K562 (cell line): Measurements from ENCODE around the gene LRRC38. TPM values are rescaled to one million over a fixed set of nuclear protein-coding genes. Genes with fewer than 3 reads are reported as not detected.

Experiments
- ATAC-seq: fragments of 200-7000 bp; cut with Tn5 transposase; 3 replicates; pipeline ENCODE4 v1.9.1; 2020; ENCODE audit warnings: moderate library complexity
- BruUV-seq: library from RNA; stranded (reverse); fragments of 400-500 nt; replicated peaks from 2 replicates; lab custom pipeline; 2021; lab: Mats Ljungman, UMichigan
- CTCF ChIA-PET: fragments of 300-600 bp; formaldehyde crosslinking; extraction: SDS; loops from one replicate; lab custom pipeline; 2021; ENCODE audit warnings: low intra/inter-chr PET ratio; lab: Yijun Ruan, JAX
- POLR2A ChIA-PET: fragments of 300-600, 350-650 bp; sonication (Branson Sonifier 250); formaldehyde crosslinking; extraction: SDS; loops from one replicate; lab custom pipeline; 2021; ENCODE audit warnings: antibody characterized with exemption, inconsistent platforms; lab: Yijun Ruan, JAX
- DNase-seq, 4 experiments: peaks; one replicate each; pipeline versions ENCODE4 v3.0.0 to v3.0.0-alpha.2; 2011 to 2018; ENCODE audit warnings: low spot score in 3 of 4, mixed read lengths in 3 of 4; ENCODE audit errors: extremely low read depth in 1 of 4
- FAIRE-seq: peaks from 2 replicates; lab custom pipeline; 2011; peaks lifted over from hg19 to GRCh38; lab: Jason Lieb, UNC
- H2AFZ ChIP-seq: 2 replicates; pipeline ENCODE4 v1.6.0; 2011; ENCODE audit warnings: low read depth, low read length, control low read depth, inconsistent platforms
- H3K27ac ChIP-seq: fragments of 200-600 bp; 3 replicates; pipeline ENCODE4 v1.8.0; 2011; ENCODE audit warnings: low read depth, mild to moderate bottlenecking, control low read depth, inconsistent platforms, low read length, moderate library complexity, mixed read lengths; ENCODE audit errors: extremely low read depth
- H3K27me3 ChIP-seq, 2 experiments: fragments of 300-600 bp in 1 of 2; 2 replicates in 1 of 2; 3 replicates in 1 of 2; pipeline versions ENCODE4 v1.6.0 to v1.8.0; 2011; ENCODE audit warnings: inconsistent platforms in 2 of 2, low read length in 2 of 2, mild to moderate bottlenecking in 1 of 2, mixed read lengths in 1 of 2, moderate library complexity in 1 of 2; ENCODE audit not compliant: control insufficient read depth in 2 of 2, insufficient read depth in 2 of 2
- H3K36me3 ChIP-seq: fragments of 300-600 bp; 3 replicates; pipeline ENCODE4 v1.8.0; 2011; ENCODE audit warnings: mild to moderate bottlenecking, low read length, inconsistent platforms; ENCODE audit not compliant: control insufficient read depth, insufficient read depth
- H3K4me1 ChIP-seq, 2 experiments: fragments of 200-600 bp in 1 of 2; replicated peaks in 1 of 2; 2 replicates in 1 of 2; 3 replicates in 1 of 2; pipeline versions ENCODE4 v1.5.1 to v1.8.0; 2011; ENCODE audit warnings: inconsistent platforms in 2 of 2, low read length in 2 of 2, mild to moderate bottlenecking in 1 of 2, mixed read lengths in 1 of 2, moderate library complexity in 1 of 2; ENCODE audit not compliant: control insufficient read depth in 2 of 2, insufficient read depth in 2 of 2
- H3K4me2 ChIP-seq: 2 replicates; pipeline ENCODE4 v1.6.1; 2011; ENCODE audit warnings: low read length, control low read depth, inconsistent platforms, mixed read lengths; ENCODE audit not compliant: insufficient read depth
- H3K4me3 ChIP-seq: fragments of 200-600 bp; sonication (generic), shearing (Covaris generic); 2 replicates; pipeline ENCODE4 v1.5.1; 2016; ENCODE audit warnings: control low read depth, inconsistent platforms
- H3K79me2 ChIP-seq: fragments of 200-600 bp; 3 replicates; pipeline ENCODE4 v1.8.0; 2011; ENCODE audit warnings: low read length, inconsistent platforms; ENCODE audit not compliant: control insufficient read depth, insufficient read depth
- H3K9ac ChIP-seq, 2 experiments: 2 replicates each; pipeline versions ENCODE4 v1.6.0 to v1.6.1; 2011; ENCODE audit warnings: low read depth in 2 of 2, low read length in 2 of 2, control low read depth in 1 of 2, inconsistent platforms in 1 of 2, mild to moderate bottlenecking in 1 of 2, mixed read lengths in 1 of 2; ENCODE audit not compliant: insufficient read depth in 1 of 2
- H3K9me1 ChIP-seq: one replicate; pipeline ENCODE4 v1.6.0; 2011; ENCODE audit warnings: inconsistent platforms, mild to moderate bottlenecking, low read length, moderate library complexity; ENCODE audit not compliant: control insufficient read depth, insufficient read depth
- H3K9me3 ChIP-seq: replicated peaks from 2 replicates; pipeline ENCODE4 v1.5.1; 2011; ENCODE audit warnings: low read depth, low read length, inconsistent platforms; ENCODE audit not compliant: control insufficient read depth, insufficient read depth
- H4K20me1 ChIP-seq: replicated peaks from 2 replicates; pipeline ENCODE4 v1.6.1; 2011; ENCODE audit warnings: low read length, inconsistent platforms, mixed read lengths; ENCODE audit not compliant: control insufficient read depth, insufficient read depth
- ARID3A ChIP-seq: IDR thresholded peaks from 2 replicates; pipeline ENCODE4 v1.6.1; 2012; ENCODE audit warnings: low read depth, low read length, improper control_type of control experiment, borderline replicate concordance
- FOXK1 ChIP-seq: sonication (generic); formaldehyde crosslinking; IDR thresholded peaks from 2 replicates; pipeline ENCODE4 v1.8.0; 2022; ENCODE audit warnings: missing genetic modification reagents, mild to moderate bottlenecking, borderline replicate concordance
- JUN ChIP-seq, 2 experiments: sonication (generic) in 1 of 2; formaldehyde crosslinking in 1 of 2; IDR thresholded peaks; 2 replicates each; pipeline versions ENCODE4 v1.6.1 to v1.8.0; 2012 to 2022; ENCODE audit warnings: borderline replicate concordance in 2 of 2, mild to moderate bottlenecking in 2 of 2, improper control_type of control experiment in 1 of 2, low read depth in 1 of 2, low read length in 1 of 2, missing genetic modification reagents in 1 of 2
- KLF16 ChIP-seq: IDR thresholded peaks from 2 replicates; pipeline ENCODE4 v1.6.1; 2016; ENCODE audit warnings: antibody characterized with exemption
- LCOR ChIP-seq: sonication (generic); formaldehyde crosslinking; IDR thresholded peaks from 2 replicates; pipeline ENCODE4 v1.8.0; 2022; ENCODE audit warnings: mild to moderate bottlenecking, missing genetic modification reagents
- MED1 ChIP-seq: sonication (generic); formaldehyde crosslinking; IDR thresholded peaks from 2 replicates; pipeline ENCODE4 v1.8.1; 2023; ENCODE audit warnings: missing genetic modification reagents, borderline replicate concordance
- MEF2D ChIP-seq: conservative IDR thresholded peaks from 2 replicates; pipeline ENCODE4 v1.6.1; 2016; ENCODE audit warnings: low read depth, missing genetic modification characterization, missing compliant biosample characterization
- POLR2A ChIP-seq: fragments of 450-650 bp; conservative IDR thresholded peaks from 2 replicates; pipeline ENCODE4 v1.6.1; 2016
- POLR2G ChIP-seq: fragments of 200-400 bp; formaldehyde crosslinking; IDR thresholded peaks from 2 replicates; pipeline ENCODE4 v1.6.1; 2017; ENCODE audit warnings: low read depth, mild to moderate bottlenecking, antibody characterized with exemption, low read length, moderate library complexity
- RBM22 ChIP-seq: fragments of 200-400 bp; formaldehyde crosslinking; IDR thresholded peaks from 2 replicates; pipeline ENCODE4 v1.6.1; 2018; ENCODE audit warnings: low read length, low read depth; ENCODE audit not compliant: poor library complexity, severe bottlenecking
- TFAP4 ChIP-seq: sonication (generic); formaldehyde crosslinking; IDR thresholded peaks from 2 replicates; pipeline ENCODE4 v1.8.0; 2022; ENCODE audit warnings: missing genetic modification reagents, mild to moderate bottlenecking, moderate library complexity, borderline replicate concordance
- ZBTB8A ChIP-seq: fragments of 450-650 bp; IDR thresholded peaks from 2 replicates; pipeline ENCODE4 v1.6.1; 2018; ENCODE audit warnings: mild to moderate bottlenecking, moderate library complexity; ENCODE audit not compliant: partially characterized antibody
- ZNF134 ChIP-seq: fragments of 250-450 bp; sonication (Bioruptor Pico); conservative IDR thresholded peaks from 2 replicates; pipeline ENCODE4 v1.4.0; 2020
- ZNF583 ChIP-seq: fragments of 250-450 bp; sonication (Bioruptor Pico); IDR thresholded peaks from 2 replicates; pipeline ENCODE4 v1.4.0; 2020
- ZNF639 ChIP-seq, 2 experiments: fragments of 200-800 bp in 1 of 2; sonication (Bioruptor generic) in 1 of 2; sonication (generic) in 1 of 2; formaldehyde crosslinking in 1 of 2; IDR thresholded peaks in 1 of 2; conservative IDR thresholded peaks in 1 of 2; 2 replicates each; pipeline versions ENCODE4 v1.5.0 to v1.6.1; 2016 to 2020; ENCODE audit warnings: missing compliant biosample characterization in 1 of 2, missing genetic modification characterization in 1 of 2, missing genetic modification reagents in 1 of 2
- WGBS: fragments of 100-300 bp; shearing (Covaris generic); methylation state at CpG from one replicate; pipeline ENCODE4 v1.1.6; 2016; ENCODE audit warnings: low coverage, mixed read lengths; ENCODE audit not compliant: insufficient coverage; ENCODE audit errors: missing lambda C conversion rate; 5-methylcytosine and 5-hydroxymethylcytosine counted together
- in situ Hi-C: fragments of 300-500 bp; cut with MboI; formaldehyde crosslinking; loops from 4 replicates; pipeline ENCODE4 v1.15.0; 2018; ENCODE audit warnings: inconsistent platforms, mixed read lengths
- intact Hi-C: fragments of 100-400 bp; cut with micrococcal nuclease; formaldehyde crosslinking; loops from 2 replicates; pipeline ENCODE4 v1.14.2; 2022
- polyA plus RNA-seq, 8 experiments: library from polyadenylated mRNA; depleted of rRNA in 4 of 8; stranded (reverse) in 5 of 8; unstranded in 3 of 8; fragments of >200 nt; fragmentation: Nextera tagmentation in 2 of 8; fragmentation: Illumina TruSeq in 1 of 8; extraction: Ambion mirVana in 2 of 8; extraction: Trizol in 1 of 8; gene quantifications; 2 replicates each; pipeline versions ENCODE4 v1.2.1 to v1.2.3, GENCODE V29; 2011 to 2014; ENCODE audit warnings: inconsistent platforms in 1 of 8, missing spikeins in 1 of 8
- total RNA-seq, 7 experiments: library from RNA; depleted of rRNA in 6 of 7; stranded (reverse); fragments of >200 nt in 6 of 7; fragmentation: Illumina TruSeq in 2 of 7; extraction: Trizol in 2 of 7; gene quantifications; 2 replicates each; pipeline versions ENCODE4 v1.2.1 to v1.2.3, GENCODE V29; 2011 to 2021; ENCODE audit warnings: low replicate concordance in 1 of 7
- TF ChIP-seq, protein P1 (sequence below): sonication (generic); IDR thresholded peaks from 2 replicates; pipeline ENCODE4 v1.6.1; 2016

Gene LRRC38
- total and polyA plus RNA-seq, 9 of the 15 experiments (the other 6 are each of a cell fraction or from before 2014, with no cell fraction given) = not detected

- Histone ChIP-seq H3K36me3 (no peaks in the 10 kb centered on the region), H3K9me1 (no peaks in the 10 kb centered on the region), H3K4me3 (no peak overlapping the region), H3K9me3 (no peaks in the 10 kb centered on the region), H3K4me1 (no peaks in the 10 kb centered on the region), H3K79me2 (no peaks in the 10 kb centered on the region), H3K27me3 (peaks cover 37 to 75% of the 10 kb centered on the region in 2 experiments), H3K27ac (no peak overlapping the region), H3K4me2 (no peak overlapping the region), H4K20me1 (0 out of 2 replicates have a peak, but pooled peaks cover 3% of the 10 kb centered on the region), H3K9ac (no peak overlapping the region), H2AFZ (no peak overlapping the region)
- TF ChIP-seq POLR2A (no peak), JUN (IDR thresholded peaks at IDR 0.05; ENCODE audit: borderline replicate concordance, low read depth, low read length) (no peak), JUN (CRISPR knock-in tag; IDR thresholded peaks at IDR 0.05; ENCODE audit: borderline replicate concordance) (no peak), MEF2D (tag) (no peak), ZNF134 (CRISPR knock-in tag) (no peak), ARID3A (no peak), MED1 (CRISPR knock-in tag) (no peak), POLR2G (no peak), ZNF639 (CRISPR knock-in tag; conservative IDR thresholded peaks at IDR 0.05 in 1 of 2, IDR thresholded peaks at IDR 0.05 in 1 of 2) (no peak), RBM22 (no peak), TFAP4 (CRISPR knock-in tag) (no peak), FOXK1 (CRISPR knock-in tag) (no peak), ZNF583 (CRISPR knock-in tag) (no peak), ZBTB8A (no peak), LCOR (CRISPR knock-in tag) (no peak), KLF16 (no peak)
- TF ChIP-seq, protein P1, sequence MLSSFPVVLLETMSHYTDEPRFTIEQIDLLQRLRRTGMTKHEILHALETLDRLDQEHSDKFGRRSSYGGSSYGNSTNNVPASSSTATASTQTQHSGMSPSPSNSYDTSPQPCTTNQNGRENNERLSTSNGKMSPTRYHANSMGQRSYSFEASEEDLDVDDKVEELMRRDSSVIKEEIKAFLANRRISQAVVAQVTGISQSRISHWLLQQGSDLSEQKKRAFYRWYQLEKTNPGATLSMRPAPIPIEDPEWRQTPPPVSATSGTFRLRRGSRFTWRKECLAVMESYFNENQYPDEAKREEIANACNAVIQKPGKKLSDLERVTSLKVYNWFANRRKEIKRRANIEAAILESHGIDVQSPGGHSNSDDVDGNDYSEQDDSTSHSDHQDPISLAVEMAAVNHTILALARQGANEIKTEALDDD = no peak
- CTCF ChIA-PET = no interaction called here
- WGBS = 2% methylated on average over 7 of the region's 7 CpGs
- DNase-seq (no peak), ATAC-seq (no peak), FAIRE-seq (no peak)
- in situ Hi-C loops (no loop called here), intact Hi-C loops (no loop called here)
- BruUV-seq = no TSS peak
- POLR2A ChIA-PET = interaction anchor here (0.7 to 0.8 kb wide), 2 partner anchors 10 to 16 kb away, joined by 3 read pairs; no protein-coding TSS in a partner anchor
These were observed 18.6 kb downstream of the LRRC38 start for GRCh38 chr1:13495186-13495585.
